Endodermal cell (in vitro differentiated cells): Measurements from ENCODE around the gene OR7C1. TPM values are rescaled to one million over a fixed set of nuclear protein-coding genes. Genes with fewer than 3 reads are reported as not detected.

Experiments
- DNase-seq: peaks from one replicate; pipeline ENCODE4 v3.0.0-alpha.2; 2017
- H3K27ac ChIP-seq: 2 replicates; pipeline ENCODE4 v1.5.1; 2013; ENCODE audit warnings: mild to moderate bottlenecking, low read depth, low read length, moderate library complexity
- H3K27me3 ChIP-seq: 2 replicates; pipeline ENCODE4 v1.6.1; 2013; ENCODE audit warnings: mild to moderate bottlenecking, low read length, moderate library complexity; ENCODE audit not compliant: insufficient read depth, control insufficient read depth, poor library complexity, severe bottlenecking
- H3K36me3 ChIP-seq: 2 replicates; pipeline ENCODE4 v1.7.0; 2013; ENCODE audit warnings: mild to moderate bottlenecking, low read length, moderate library complexity; ENCODE audit not compliant: control insufficient read depth, insufficient read depth
- H3K4me1 ChIP-seq: one replicate; pipeline ENCODE4 v1.7.0; 2013; ENCODE audit warnings: low read length; ENCODE audit not compliant: control insufficient read depth, insufficient read depth
- H3K4me3 ChIP-seq: 2 replicates; pipeline ENCODE4 v1.5.1; 2013; ENCODE audit warnings: mild to moderate bottlenecking, low read length, moderate library complexity
- H3K9ac ChIP-seq: 2 replicates; pipeline ENCODE4 v1.6.1; 2013; ENCODE audit warnings: mild to moderate bottlenecking, low read length, moderate library complexity; ENCODE audit not compliant: poor library complexity, severe bottlenecking; ENCODE audit errors: extremely low read depth
- H3K9me3 ChIP-seq: 2 replicates; pipeline ENCODE4 v1.6.1; 2013; ENCODE audit warnings: mild to moderate bottlenecking, low read length, moderate library complexity; ENCODE audit not compliant: control insufficient read depth
- H3K27ac Mint-ChIP-seq: 2 replicates; pipeline ENCODE4 v1.8.0; 2020; ENCODE audit warnings: mixed read lengths
- H3K27me3 Mint-ChIP-seq: 2 replicates; pipeline ENCODE4 v1.8.0; 2021; ENCODE audit warnings: mild to moderate bottlenecking, mixed read lengths; ENCODE audit not compliant: insufficient read depth
- H3K36me3 Mint-ChIP-seq: 2 replicates; pipeline ENCODE4 v1.8.0; 2020; ENCODE audit warnings: low read depth, mixed read lengths
- H3K4me1 Mint-ChIP-seq: 2 replicates; pipeline ENCODE4 v1.8.0; 2020; ENCODE audit warnings: mixed read lengths
- H3K4me3 Mint-ChIP-seq: 2 replicates; pipeline ENCODE4 v1.8.0; 2020; ENCODE audit warnings: mild to moderate bottlenecking, moderate library complexity, mixed read lengths
- H3K9me3 Mint-ChIP-seq: 2 replicates; pipeline ENCODE4 v1.8.0; 2020; ENCODE audit warnings: mild to moderate bottlenecking, mixed read lengths
- CTCF ChIP-seq: fragments of 200-600 bp; sonication (generic); conservative IDR thresholded peaks from 2 replicates; pipeline ENCODE4 v1.5.0; 2021; ENCODE audit warnings: antibody characterized with exemption, mild to moderate bottlenecking
- WGBS, 2 experiments: methylation state at CpG; one replicate each; pipeline versions ENCODE4 v1.1.5 to v1.1.7; 2013; ENCODE audit warnings: missing lambda C conversion rate in 2 of 2, mixed read lengths in 1 of 2; ENCODE audit not compliant: insufficient coverage in 1 of 2, insufficient read length in 1 of 2; 5-methylcytosine and 5-hydroxymethylcytosine counted together
- total RNA-seq, 2 donors: library from RNA; stranded (reverse); fragmentation: NEBNext Ultra II Directional in 1 of 2; extraction: Animal tissue kit (Norgen Biotek cat#: 25700) in 1 of 2; gene quantifications; 2 replicates in 1 of 2; 3 replicates in 1 of 2; pipeline ENCODE4 v1.2.1, GENCODE V29; 2021

The OR7C1 gene
- total RNA-seq, 2 donors from 2014 or later, result not detected

GRCh38 chr19:14817052-14817451 lies 17.9 kb downstream of the OR7C1 start:
- no peak overlapping the region for H3K4me3 Mint-ChIP-seq
- WGBS, 2 experiments, result 13 to 52% methylated on average over 2 to 3 of the region's 3 CpGs
- H3K27ac Mint-ChIP-seq, result no peak overlapping the region
- no peaks in the 10 kb centered on the region for H3K36me3 Mint-ChIP-seq
- H3K9me3 ChIP-seq, result peaks cover 48% of the 10 kb centered on the region
- no peak overlapping the region for H3K9ac ChIP-seq
- no peaks in the 10 kb centered on the region for H3K27me3 Mint-ChIP-seq
- no peaks in the 10 kb centered on the region for H3K36me3 ChIP-seq
- no peak for TF ChIP-seq CTCF
- no peak overlapping the region for H3K27ac ChIP-seq
- no peak overlapping the region for H3K4me3 ChIP-seq
- H3K9me3 Mint-ChIP-seq, result peaks cover 86% of the 10 kb centered on the region
- DNase-seq, result no peak
- no peaks in the 10 kb centered on the region for H3K27me3 ChIP-seq
- H3K4me1 Mint-ChIP-seq, result no peaks in the 10 kb centered on the region
- H3K4me1 ChIP-seq, result no peaks in the 10 kb centered on the region

GRCh38 chr19:14814982-14815652 lies 19.9 kb downstream of the OR7C1 start:
- TF ChIP-seq CTCF, result no peak
- no peak overlapping the region for H3K4me3 ChIP-seq
- H3K4me1 Mint-ChIP-seq, result no peaks in the 10 kb centered on the region
- no peak overlapping the region for H3K27ac ChIP-seq
- peaks cover 83% of the 10 kb centered on the region for H3K9me3 Mint-ChIP-seq
- H3K9ac ChIP-seq, result no peak overlapping the region
- H3K4me3 Mint-ChIP-seq, result no peak overlapping the region
- WGBS, 2 experiments, result 60% methylated on average over 2 of the region's 2 CpGs; no CpG with 5 or more reads in 1 of the 2 experiments
- H3K36me3 Mint-ChIP-seq, result no peaks in the 10 kb centered on the region
- no peaks in the 10 kb centered on the region for H3K27me3 Mint-ChIP-seq
- H3K27me3 ChIP-seq, result no peaks in the 10 kb centered on the region
- peaks cover 46% of the 10 kb centered on the region for H3K9me3 ChIP-seq
- no peaks in the 10 kb centered on the region for H3K4me1 ChIP-seq
- no peak overlapping the region for H3K27ac Mint-ChIP-seq
- DNase-seq, result no peak
- no peaks in the 10 kb centered on the region for H3K36me3 ChIP-seq

- H3K4me3 ChIP-seq, result no peak overlapping the region
- no peaks in the 10 kb centered on the region for H3K36me3 ChIP-seq
- Mint-ChIP-seq H3K9me3 (peaks cover 82% of the 10 kb centered on the region), H3K27me3 (peaks cover 1% of the 10 kb centered on the region), H3K4me1 (no peaks in the 10 kb centered on the region), H3K4me3 (no peak overlapping the region), H3K36me3 (no peaks in the 10 kb centered on the region), H3K27ac (no peak overlapping the region)
- no peak for TF ChIP-seq CTCF
- no peaks in the 10 kb centered on the region for H3K4me1 ChIP-seq
- H3K9ac ChIP-seq, result no peak overlapping the region
- no peak overlapping the region for H3K27ac ChIP-seq
- no peaks in the 10 kb centered on the region for H3K27me3 ChIP-seq
- WGBS, 2 experiments, result 72 to 80% methylated on average over 7 to 9 of the region's 9 CpGs
- no peak for DNase-seq
- peaks cover 64% of the 10 kb centered on the region for H3K9me3 ChIP-seq
Observed at GRCh38 chr19:14809272-14810057, 25.5 kb downstream of the OR7C1 start.
